SU-DHL-6 (cell line): ENCODE data around the gene SPHK1.

Experiments used
- EZH2phosphoT487 ChIP-seq: fragments of 200-600 bp; sonication (generic), shearing (Covaris generic); conservative IDR thresholded peaks from 2 replicates; pipeline ENCODE4 v1.6.1; 2018; ENCODE audit warnings: mild to moderate bottlenecking, antibody characterized with exemption, low read length, moderate library complexity, mixed read lengths
- TF ChIP-seq, protein P1 (sequence below): fragments of 200-600 bp; sonication (generic); IDR thresholded peaks from one replicate; pipeline ENCODE4 v1.5.1; 2017; ENCODE audit warnings: antibody characterized with exemption, mild to moderate bottlenecking, low read length, moderate library complexity; ENCODE audit not compliant: insufficient read depth, poor library complexity, severe bottlenecking

DNA sequence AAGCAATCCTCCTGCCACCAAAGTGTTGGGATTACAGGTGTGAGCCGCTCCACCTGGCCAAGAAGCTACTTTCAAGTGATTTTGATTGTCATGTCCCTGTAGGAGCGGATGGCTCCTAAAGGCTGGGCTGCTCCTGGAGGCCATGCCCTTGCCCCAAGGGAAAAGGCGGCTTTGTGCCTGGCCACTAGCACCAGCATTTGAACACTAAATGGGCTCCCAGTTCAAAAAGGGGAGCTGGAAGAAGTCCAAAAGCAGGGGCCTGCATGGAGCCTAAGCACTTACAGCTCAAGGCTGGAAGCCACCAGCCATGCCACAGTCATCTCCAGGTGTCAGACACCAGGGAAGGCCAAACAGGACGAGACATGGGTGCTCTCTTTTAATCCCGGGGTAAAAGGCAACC, 26.8 kb downstream of the SPHK1 start:
- TF ChIP-seq, protein P1, sequence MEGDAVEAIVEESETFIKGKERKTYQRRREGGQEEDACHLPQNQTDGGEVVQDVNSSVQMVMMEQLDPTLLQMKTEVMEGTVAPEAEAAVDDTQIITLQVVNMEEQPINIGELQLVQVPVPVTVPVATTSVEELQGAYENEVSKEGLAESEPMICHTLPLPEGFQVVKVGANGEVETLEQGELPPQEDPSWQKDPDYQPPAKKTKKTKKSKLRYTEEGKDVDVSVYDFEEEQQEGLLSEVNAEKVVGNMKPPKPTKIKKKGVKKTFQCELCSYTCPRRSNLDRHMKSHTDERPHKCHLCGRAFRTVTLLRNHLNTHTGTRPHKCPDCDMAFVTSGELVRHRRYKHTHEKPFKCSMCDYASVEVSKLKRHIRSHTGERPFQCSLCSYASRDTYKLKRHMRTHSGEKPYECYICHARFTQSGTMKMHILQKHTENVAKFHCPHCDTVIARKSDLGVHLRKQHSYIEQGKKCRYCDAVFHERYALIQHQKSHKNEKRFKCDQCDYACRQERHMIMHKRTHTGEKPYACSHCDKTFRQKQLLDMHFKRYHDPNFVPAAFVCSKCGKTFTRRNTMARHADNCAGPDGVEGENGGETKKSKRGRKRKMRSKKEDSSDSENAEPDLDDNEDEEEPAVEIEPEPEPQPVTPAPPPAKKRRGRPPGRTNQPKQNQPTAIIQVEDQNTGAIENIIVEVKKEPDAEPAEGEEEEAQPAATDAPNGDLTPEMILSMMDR, result no peak
- TF ChIP-seq EZH2phosphoT487, result no peak
